Measurements from ENCODE around the gene ABHD12.

Gene ABHD12

DNA sequence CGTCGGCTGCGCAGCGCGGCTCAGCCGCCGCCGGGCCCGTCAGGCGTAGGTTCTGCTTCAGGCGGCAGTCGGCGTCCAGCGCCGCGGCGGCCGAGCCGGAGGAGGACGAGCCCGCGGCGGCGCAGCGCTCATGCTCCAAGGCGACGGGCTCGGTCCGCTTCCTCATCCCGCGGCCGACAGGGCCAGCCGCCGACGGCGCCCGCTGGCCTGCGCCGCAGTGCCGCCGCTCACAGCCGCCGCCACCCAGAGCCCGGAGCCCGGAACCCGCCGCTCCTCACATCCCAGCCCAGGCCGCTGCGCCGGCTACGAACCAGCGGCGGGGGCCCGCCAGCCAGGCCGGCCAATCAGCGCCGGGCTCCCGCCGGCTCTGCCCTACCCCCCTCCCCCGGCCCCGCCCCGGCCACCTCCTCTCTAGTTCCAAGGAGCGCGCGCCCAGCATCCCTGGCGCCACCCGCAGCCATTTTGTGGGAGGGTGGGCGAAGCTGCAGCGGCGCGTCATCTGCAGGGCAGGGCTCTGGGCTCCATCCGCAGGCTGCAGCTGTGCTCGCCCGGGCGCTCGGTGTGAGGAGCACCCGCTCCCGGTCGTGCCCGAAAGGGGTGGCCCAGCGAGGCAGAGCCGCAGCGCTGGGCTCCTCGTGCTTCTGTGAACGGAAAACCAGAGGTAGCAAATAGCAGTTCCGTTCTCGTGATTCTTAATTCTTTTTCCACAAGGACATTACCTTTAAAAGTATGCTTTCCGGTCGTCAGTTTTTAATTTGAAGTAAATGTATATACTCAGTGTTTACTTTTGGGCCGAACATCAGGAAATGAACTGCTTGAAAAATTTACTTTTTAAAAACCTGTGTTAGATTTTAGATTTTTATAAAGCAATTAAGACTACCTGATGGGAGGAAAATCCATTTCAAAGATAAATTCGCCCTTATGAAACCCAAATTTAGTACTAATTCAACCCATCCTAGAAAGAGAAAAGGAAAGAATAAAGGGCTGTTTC, at the start of gene ABHD12:
ABHD12 (minus strand) TSS at position 298 of the 991 bp plus-strand sequence; CDS start at position 166, 132 bp downstream.
- Histone ChIP-seq H3K27me3 (ENCODE audit: insufficient read depth, low read length) (no peaks in the 10 kb centered on the region), H3K79me2 (ENCODE audit: control insufficient read depth, insufficient read depth, low read length, unreplicated experiment) (peaks cover 31% of the 10 kb centered on the region), H3K4me1 (ENCODE audit: control insufficient read depth, insufficient read depth, low read length, unreplicated experiment) (peaks cover 5% of the 10 kb centered on the region), H3K36me3 (ENCODE audit: insufficient read depth, low read length) (no peaks in the 10 kb centered on the region; the same call in 1 of the 2 replicates), H3K27ac (ENCODE audit: low read depth, low read length) (peak within 1 kb of the TSS; percentile 69), H3K4me3 (ENCODE audit: low read depth, low read length) (peak within 1 kb of the TSS; percentile 97), H2AFZ (ENCODE audit: low read length, unreplicated experiment) (peak within 1 kb of the TSS; percentile 86)

DNA sequence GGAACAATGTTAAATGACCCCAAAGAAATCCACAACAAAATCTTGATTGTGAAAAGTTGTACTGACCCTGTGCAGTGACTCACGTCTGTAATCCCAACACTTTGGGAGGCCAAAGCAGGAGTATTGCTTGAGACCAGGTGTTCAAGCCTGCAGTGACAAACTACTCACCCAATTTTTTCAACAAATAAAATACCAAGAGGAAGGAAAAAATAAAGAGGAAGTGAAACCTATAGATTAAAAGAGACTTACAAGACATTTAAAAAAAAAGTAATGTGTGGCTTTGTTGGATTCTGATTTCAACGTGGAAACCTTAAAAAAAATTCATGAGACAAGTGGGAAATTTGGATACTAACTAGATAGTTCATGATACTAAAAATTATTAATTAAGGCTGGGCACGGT, 48.7 kb upstream of the ABHD12 start:
- Histone ChIP-seq H2AFZ (ENCODE audit: low read length, unreplicated experiment) (no peak overlapping the region), H3K4me3 (ENCODE audit: low read depth, low read length) (no peak overlapping the region), H3K79me2 (ENCODE audit: control insufficient read depth, insufficient read depth, low read length, unreplicated experiment) (no peaks in the 10 kb centered on the region), H3K4me1 (ENCODE audit: control insufficient read depth, insufficient read depth, low read length, unreplicated experiment) (no peaks in the 10 kb centered on the region), H3K36me3 (ENCODE audit: insufficient read depth, low read length) (peaks cover 17% of the 10 kb centered on the region), H3K27ac (ENCODE audit: low read depth, low read length) (no peak overlapping the region), H3K27me3 (ENCODE audit: insufficient read depth, low read length) (no peaks in the 10 kb centered on the region)

DNA sequence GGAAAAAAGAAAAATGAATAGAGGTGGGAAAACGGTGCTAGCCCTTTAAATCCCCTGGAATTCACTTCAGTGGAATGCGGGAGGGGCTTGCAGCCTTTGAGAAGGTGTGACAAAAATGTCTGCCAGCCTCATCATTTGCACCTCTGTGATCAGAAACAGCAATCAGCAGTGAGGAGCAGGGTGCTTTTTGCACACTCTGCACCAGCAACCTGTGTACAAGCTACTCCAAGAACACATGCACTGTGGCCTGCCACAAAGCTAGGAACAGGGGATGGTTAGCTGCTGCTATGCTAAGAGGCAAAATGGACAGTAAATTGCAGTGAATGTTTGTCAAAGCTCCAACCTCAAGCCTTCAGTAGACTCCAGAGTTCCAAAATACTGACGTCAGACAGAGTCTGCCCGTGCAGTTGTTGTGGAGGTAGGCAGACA, 46.5 kb upstream of the ABHD12 start:
- no peak overlapping the region for H3K4me3 ChIP-seq (ENCODE audit: low read depth, low read length)

DNA sequence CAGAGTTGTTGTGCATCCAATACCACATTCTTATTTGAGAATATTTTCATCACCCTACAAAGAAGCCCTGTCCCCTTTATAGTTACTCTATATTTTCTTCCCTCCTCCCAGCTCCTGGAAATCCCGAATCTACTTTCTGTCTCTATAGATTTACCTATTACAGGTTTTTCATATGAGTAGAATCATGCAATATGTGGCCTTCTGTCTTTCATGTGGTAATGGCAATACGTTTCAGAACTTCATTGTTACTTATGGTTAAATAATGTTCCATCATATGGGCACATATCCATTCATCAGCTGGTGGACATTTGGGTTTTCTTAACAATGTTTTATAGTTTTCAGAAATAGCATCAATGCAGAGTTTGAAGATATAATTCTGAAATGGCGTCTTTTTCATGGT, 33.9 kb upstream of the ABHD12 start:
- Histone ChIP-seq H3K27me3 (ENCODE audit: insufficient read depth, low read length) (no peaks in the 10 kb centered on the region), H3K27ac (ENCODE audit: low read depth, low read length) (no peak overlapping the region), H3K4me1 (ENCODE audit: control insufficient read depth, insufficient read depth, low read length, unreplicated experiment) (no peaks in the 10 kb centered on the region), H3K79me2 (ENCODE audit: control insufficient read depth, insufficient read depth, low read length, unreplicated experiment) (no peaks in the 10 kb centered on the region), H3K4me3 (ENCODE audit: low read depth, low read length) (no peak overlapping the region), H3K36me3 (ENCODE audit: insufficient read depth, low read length) (peaks cover 38% of the 10 kb centered on the region), H2AFZ (ENCODE audit: low read length, unreplicated experiment) (no peak overlapping the region)

More for the DNA sequence above, 46.5 kb upstream of the ABHD12 start:
- Histone ChIP-seq H3K4me1 (ENCODE audit: control insufficient read depth, insufficient read depth, low read length, unreplicated experiment) (no peaks in the 10 kb centered on the region), H2AFZ (ENCODE audit: low read length, unreplicated experiment) (no peak overlapping the region), H3K36me3 (ENCODE audit: insufficient read depth, low read length) (peaks cover 17% of the 10 kb centered on the region), H3K27ac (ENCODE audit: low read depth, low read length) (no peak overlapping the region), H3K27me3 (ENCODE audit: insufficient read depth, low read length) (no peaks in the 10 kb centered on the region), H3K79me2 (ENCODE audit: control insufficient read depth, insufficient read depth, low read length, unreplicated experiment) (no peaks in the 10 kb centered on the region)

DNA sequence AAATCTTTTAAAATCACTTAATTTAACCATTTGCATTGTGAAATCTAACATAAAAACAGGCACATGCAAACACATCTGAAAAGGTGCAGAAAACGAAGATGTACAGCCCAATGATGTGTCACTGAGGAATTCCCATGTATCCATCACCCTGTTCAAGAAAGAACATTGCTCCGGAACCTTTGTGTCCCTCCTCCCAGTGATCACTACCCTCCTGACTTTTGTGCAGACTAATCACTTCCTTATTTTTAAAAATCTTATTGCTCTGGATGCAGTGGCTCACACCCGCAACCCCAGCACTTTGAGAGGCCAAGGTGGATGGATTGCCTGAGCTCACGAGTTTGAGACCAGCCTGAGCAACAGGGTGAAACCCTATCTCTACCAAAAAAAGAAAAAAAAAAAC, 31.4 kb upstream of the ABHD12 start:
- Histone ChIP-seq H3K36me3 (ENCODE audit: insufficient read depth, low read length) (peaks cover 38% of the 10 kb centered on the region), H3K79me2 (ENCODE audit: control insufficient read depth, insufficient read depth, low read length, unreplicated experiment) (no peaks in the 10 kb centered on the region), H3K27me3 (ENCODE audit: insufficient read depth, low read length) (no peaks in the 10 kb centered on the region), H2AFZ (ENCODE audit: low read length, unreplicated experiment) (no peak overlapping the region), H3K4me3 (ENCODE audit: low read depth, low read length) (no peak overlapping the region), H3K4me1 (ENCODE audit: control insufficient read depth, insufficient read depth, low read length, unreplicated experiment) (peaks cover 9% of the 10 kb centered on the region), H3K27ac (ENCODE audit: low read depth, low read length) (no peak overlapping the region)

DNA sequence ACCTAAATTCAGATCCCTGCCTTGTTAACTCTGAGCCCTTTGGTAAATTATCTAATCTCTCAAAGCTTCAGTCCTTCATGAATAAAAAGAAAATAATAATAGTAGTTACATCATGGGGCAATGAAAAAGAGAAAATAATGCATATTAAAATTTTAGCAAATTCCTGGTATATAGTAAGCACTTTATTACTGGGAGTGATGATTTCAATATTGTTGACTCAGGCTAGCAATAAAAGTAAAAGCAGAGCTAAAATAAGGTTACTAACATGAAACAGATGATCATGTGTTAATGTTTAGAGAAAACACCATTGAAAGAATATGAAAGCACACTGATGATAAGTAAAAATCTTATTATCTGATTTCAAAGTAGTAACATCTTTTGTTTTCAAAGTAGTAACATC, 30.5 kb upstream of the ABHD12 start:
- peaks cover 9% of the 10 kb centered on the region for H3K4me1 ChIP-seq (ENCODE audit: control insufficient read depth, insufficient read depth, low read length, unreplicated experiment)
- H3K27ac ChIP-seq (ENCODE audit: low read depth, low read length) = no peak overlapping the region
- no peak overlapping the region for H3K4me3 ChIP-seq (ENCODE audit: low read depth, low read length)
- H3K36me3 ChIP-seq (ENCODE audit: insufficient read depth, low read length) = peaks cover 29% of the 10 kb centered on the region
- H2AFZ ChIP-seq (ENCODE audit: low read length, unreplicated experiment) = no peak overlapping the region
- H3K27me3 ChIP-seq (ENCODE audit: insufficient read depth, low read length) = no peaks in the 10 kb centered on the region
- H3K79me2 ChIP-seq (ENCODE audit: control insufficient read depth, insufficient read depth, low read length, unreplicated experiment) = no peaks in the 10 kb centered on the region

DNA sequence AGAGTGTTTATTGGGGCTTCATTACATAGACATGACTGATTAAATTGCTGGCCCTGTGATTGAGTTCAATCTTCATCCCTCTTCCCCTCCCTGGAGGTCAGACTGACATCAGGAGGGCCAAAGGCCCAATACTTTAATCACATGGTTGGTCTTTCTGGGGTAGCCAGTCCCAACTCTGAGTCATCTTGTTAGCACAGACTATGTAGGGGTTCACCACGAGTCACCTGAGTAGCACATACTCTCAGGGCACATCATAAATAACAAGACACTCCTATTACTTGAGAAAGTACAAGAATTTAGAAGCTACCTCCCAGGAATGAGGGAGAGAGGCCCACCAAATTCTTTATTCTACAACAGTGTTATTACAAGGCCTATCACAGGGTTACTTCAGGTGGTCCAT, 28.1 kb upstream of the ABHD12 start:
- Histone ChIP-seq H3K4me1 (ENCODE audit: control insufficient read depth, insufficient read depth, low read length, unreplicated experiment) (peaks cover 9% of the 10 kb centered on the region), H2AFZ (ENCODE audit: low read length, unreplicated experiment) (no peak overlapping the region), H3K4me3 (ENCODE audit: low read depth, low read length) (no peak overlapping the region), H3K27me3 (ENCODE audit: insufficient read depth, low read length) (no peaks in the 10 kb centered on the region), H3K79me2 (ENCODE audit: control insufficient read depth, insufficient read depth, low read length, unreplicated experiment) (peaks cover 8% of the 10 kb centered on the region), H3K27ac (ENCODE audit: low read depth, low read length) (peak overlapping the region; percentile 38; the same call in 1 of the 2 replicates), H3K36me3 (ENCODE audit: insufficient read depth, low read length) (peaks cover 16% of the 10 kb centered on the region; the same call in 1 of the 2 replicates)

DNA sequence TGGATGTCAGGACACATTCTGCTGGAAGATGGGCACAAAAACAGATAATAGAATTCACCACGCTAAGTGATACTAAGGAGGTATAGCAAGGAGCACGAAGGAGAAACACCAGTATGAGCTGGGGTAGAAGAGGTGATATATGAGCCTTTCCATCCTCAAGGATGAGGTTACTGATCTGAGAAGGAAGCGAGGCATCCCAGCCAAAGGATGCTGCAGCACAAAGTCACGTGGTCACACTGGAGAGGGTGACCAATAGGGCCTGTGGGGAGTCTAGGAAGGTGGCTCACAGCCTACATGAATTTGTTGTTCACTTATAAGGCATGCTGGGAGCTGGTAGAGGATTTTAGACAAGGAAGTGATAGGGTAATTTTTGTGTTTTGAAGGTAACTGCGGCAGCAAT, 18.3 kb upstream of the ABHD12 start:
- Histone ChIP-seq H3K27ac (ENCODE audit: low read depth, low read length) (no peak overlapping the region), H3K79me2 (ENCODE audit: control insufficient read depth, insufficient read depth, low read length, unreplicated experiment) (peaks cover 46% of the 10 kb centered on the region), H2AFZ (ENCODE audit: low read length, unreplicated experiment) (no peak overlapping the region), H3K36me3 (ENCODE audit: insufficient read depth, low read length) (peaks cover 3% of the 10 kb centered on the region; the same call in 1 of the 2 replicates), H3K27me3 (ENCODE audit: insufficient read depth, low read length) (no peaks in the 10 kb centered on the region), H3K4me1 (ENCODE audit: control insufficient read depth, insufficient read depth, low read length, unreplicated experiment) (peaks cover 13% of the 10 kb centered on the region), H3K4me3 (ENCODE audit: low read depth, low read length) (peak overlapping the region; percentile 98)

DNA sequence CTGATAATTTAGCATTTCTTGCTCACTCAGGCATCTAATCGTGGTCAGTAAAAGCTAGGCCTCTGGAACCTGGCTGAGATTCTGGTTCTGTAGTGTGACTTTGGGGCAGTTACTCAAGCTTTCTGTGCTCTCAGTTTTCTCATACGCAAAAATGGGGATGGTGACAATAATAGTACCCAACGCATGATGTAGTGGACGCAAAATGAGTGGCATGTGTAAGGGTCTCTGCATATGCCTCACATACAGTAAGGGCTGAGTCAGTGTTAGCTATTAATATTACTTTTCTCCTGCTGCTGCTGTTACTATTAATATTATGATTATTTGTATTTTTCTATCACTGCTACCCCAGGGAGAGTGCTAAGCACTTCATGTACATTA, 17.5 kb upstream of the ABHD12 start:
- H3K27me3 ChIP-seq (ENCODE audit: insufficient read depth, low read length) = no peaks in the 10 kb centered on the region
- H3K4me1 ChIP-seq (ENCODE audit: control insufficient read depth, insufficient read depth, low read length, unreplicated experiment) = peaks cover 13% of the 10 kb centered on the region
- H3K27ac ChIP-seq (ENCODE audit: low read depth, low read length) = peak overlapping the region; percentile 70
- peak overlapping the region; percentile 98 for H3K4me3 ChIP-seq (ENCODE audit: low read depth, low read length)
- peak overlapping the region; percentile 96 for H2AFZ ChIP-seq (ENCODE audit: low read length, unreplicated experiment)
- peaks cover 3% of the 10 kb centered on the region; the same call in 1 of the 2 replicates for H3K36me3 ChIP-seq (ENCODE audit: insufficient read depth, low read length)
- H3K79me2 ChIP-seq (ENCODE audit: control insufficient read depth, insufficient read depth, low read length, unreplicated experiment) = peaks cover 44% of the 10 kb centered on the region

DNA sequence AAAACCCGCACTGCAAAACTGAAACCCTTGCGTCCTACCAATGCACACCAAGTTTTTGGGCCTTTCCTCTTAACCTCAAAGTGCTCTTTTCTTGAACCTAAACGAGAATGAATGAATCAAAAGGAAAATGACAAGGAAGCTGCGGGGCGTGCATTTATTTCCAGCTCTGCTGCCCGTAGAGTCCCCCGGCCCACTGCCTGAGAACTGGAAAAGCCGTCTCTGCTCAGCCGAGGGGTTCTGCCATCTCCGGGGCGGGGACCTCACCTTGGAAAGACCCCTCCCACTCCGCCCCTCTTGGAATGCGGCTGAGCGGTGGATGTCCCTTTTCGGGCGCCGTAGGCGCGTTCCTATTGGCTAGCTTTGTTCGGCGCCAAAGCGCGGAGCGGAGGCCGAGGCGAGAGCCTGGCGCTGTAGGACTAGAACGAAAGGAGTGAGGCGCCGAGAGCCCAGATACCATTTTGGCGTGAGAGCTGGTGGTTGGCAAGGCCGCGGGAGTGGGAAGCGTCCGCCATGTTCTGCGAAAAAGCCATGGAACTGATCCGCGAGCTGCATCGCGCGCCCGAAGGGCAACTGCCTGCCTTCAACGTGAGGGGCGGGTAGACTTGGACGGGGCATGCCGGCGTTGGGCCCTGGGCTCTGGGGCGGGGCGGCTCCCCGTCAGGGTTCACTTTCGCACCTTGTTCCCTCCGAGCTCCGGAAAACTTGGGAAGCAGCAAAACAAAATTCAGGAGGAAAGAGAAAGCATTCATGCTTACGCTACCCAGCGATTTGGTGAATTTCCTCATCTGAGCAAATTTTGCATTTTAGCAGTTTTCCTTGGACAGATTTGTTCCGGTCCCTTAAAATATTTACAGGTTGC, 16.9 kb upstream of the ABHD12 start, which contains the start of gene GINS1:
GINS1 (plus strand) TSS at position 363 of the 859 bp plus-strand sequence; CDS start at position 511, 148 bp downstream.
- Histone ChIP-seq H3K79me2 (ENCODE audit: control insufficient read depth, insufficient read depth, low read length, unreplicated experiment) (peaks cover 40% of the 10 kb centered on the region), H3K36me3 (ENCODE audit: insufficient read depth, low read length) (peaks cover 3% of the 10 kb centered on the region; the same call in 1 of the 2 replicates), H3K4me1 (ENCODE audit: control insufficient read depth, insufficient read depth, low read length, unreplicated experiment) (peaks cover 13% of the 10 kb centered on the region), H3K27me3 (ENCODE audit: insufficient read depth, low read length) (no peaks in the 10 kb centered on the region), H2AFZ (ENCODE audit: low read length, unreplicated experiment) (peak within 1 kb of the TSS; percentile 96), H3K4me3 (ENCODE audit: low read depth, low read length) (peak within 1 kb of the TSS; percentile 98), H3K27ac (ENCODE audit: low read depth, low read length) (peak within 1 kb of the TSS; percentile 70)

Measured in ACC112 (cell line).